ENCODE results near the gene PDAP1. TPM values are rescaled to one million over a fixed set of nuclear protein-coding genes. Genes with fewer than 3 reads are reported as not detected.

Gene PDAP1
- total and polyA plus RNA-seq, 2 of the 4 experiments (the other 2 are of a cell fraction), result 40.3 to 193 TPM

GRCh38 chr7:99357701-99358490 lies 50.5 kb downstream of the PDAP1 start:
- Histone ChIP-seq H4K8ac (ENCODE audit: low read depth in 2 of 2, low read length in 2 of 2) (no peak overlapping the region), H3K9ac (ENCODE audit: low read depth, low read length) (no peak overlapping the region), H3K4me2 (ENCODE audit: low read depth, low read length) (no peak overlapping the region), H2BK20ac (ENCODE audit: low read depth, low read length) (no peak overlapping the region), H3K4me3 (ENCODE audit: insufficient read depth, low read depth, low read length) (no peak overlapping the region), H3K4me1 (ENCODE audit: control insufficient read depth, insufficient read depth, low read length) (0 out of 2 replicates have a peak, but pooled peaks cover 2% of the 10 kb centered on the region), H3K14ac (replicated peaks; ENCODE audit: low read depth, low read length) (no peak overlapping the region), H3K79me1 (ENCODE audit: low read depth in 1 of 2, low read length in 2 of 2) (peaks cover 5 to 21% of the 10 kb centered on the region in 2 experiments), H3K27me3 (ENCODE audit: control insufficient read depth, insufficient read depth, low read length) (no peaks in the 10 kb centered on the region), H2BK120ac (ENCODE audit: low read depth, low read length) (no peak overlapping the region), H4K5ac (ENCODE audit: low read depth, low read length) (no peak overlapping the region), H2BK5ac (ENCODE audit: low read depth, low read length, poor library complexity, severe bottlenecking) (no peak overlapping the region), H2AK5ac (ENCODE audit: low read depth, low read length) (no peak overlapping the region), H3K9me3 (ENCODE audit: control insufficient read depth, insufficient read depth, low read length) (no peaks in the 10 kb centered on the region), H3K36me3 (ENCODE audit: control insufficient read depth, insufficient read depth, low read length) (peaks cover 46% of the 10 kb centered on the region), H4K91ac (ENCODE audit: insufficient read depth, low read depth, low read length) (no peak overlapping the region), H3K56ac (ENCODE audit: extremely low read depth, insufficient read depth, low read length) (no peak overlapping the region), H2AFZ (replicated peaks; ENCODE audit: low read length, poor library complexity) (peak overlapping the region; percentile 8), H3K18ac (ENCODE audit: low read depth, low read length) (no peak overlapping the region), H3K27ac (ENCODE audit: insufficient read depth, low read length) (no peak overlapping the region), H2BK15ac (ENCODE audit: low read depth, low read length) (no peak overlapping the region), H3K4ac (ENCODE audit: low read depth, low read length) (no peak overlapping the region), H3K23ac (ENCODE audit: low read depth, low read length) (no peak overlapping the region), H3K9me1 (ENCODE audit: insufficient read depth, low read length) (peaks cover 6% of the 10 kb centered on the region), H4K20me1 (ENCODE audit: insufficient read depth, low read length) (peaks cover 13% of the 10 kb centered on the region), H2AK9ac (replicated peaks; ENCODE audit: low read depth, low read length, poor library complexity) (peak overlapping the region; percentile 5)
- no TSS peak for BruUV-seq (replicated peaks)
- intact Hi-C loops (cut with micrococcal nuclease) (no loop called here), dilution Hi-C loops (cut with HindIII; ENCODE audit: low sequenced_read_pairs, unreplicated experiment) (no loop called here), in situ Hi-C loops (cut with MboI; ENCODE audit: low sequenced_read_pairs) (no loop called here)
- ATAC-seq (ENCODE audit: low read depth), result no peak
- CTCF ChIA-PET, result interaction anchor here (0.7 kb wide), 1 partner anchor 249 kb away, joined by 4 read pairs; no protein-coding TSS in a partner anchor
- TF ChIP-seq MAFK (IDR thresholded peaks at IDR 0.05; ENCODE audit: low read depth, low read length) (no peak), CEBPB (IDR thresholded peaks at IDR 0.05; ENCODE audit: low read depth, low read length) (no peak), SMC3 (IDR thresholded peaks at IDR 0.05; ENCODE audit: low read depth, low read length) (no peak), RCOR1 (IDR thresholded peaks at IDR 0.05; ENCODE audit: insufficient replicate concordance, low read length) (no peak), CTCF (conservative IDR thresholded peaks at IDR 0.05; ENCODE audit: low read depth, low read length) (no peak), BHLHE40 (IDR thresholded peaks at IDR 0.05; ENCODE audit: low read depth, low read length) (no peak), MAZ (IDR thresholded peaks at IDR 0.05; ENCODE audit: borderline replicate concordance, low read depth, low read length) (no peak), FOS (IDR thresholded peaks at IDR 0.05; ENCODE audit: low read depth, low read length) (no peak), NFE2L2 (IDR thresholded peaks at IDR 0.05; ENCODE audit: low read depth, low read length) (no peak), RAD21 (IDR thresholded peaks at IDR 0.05; ENCODE audit: low read length) (no peak), RFX5 (IDR thresholded peaks at IDR 0.05; ENCODE audit: low read depth, low read length) (no peak), MXI1 (IDR thresholded peaks at IDR 0.05; ENCODE audit: borderline replicate concordance, low read depth, low read length) (no peak)
- TF ChIP-seq, protein P1, sequence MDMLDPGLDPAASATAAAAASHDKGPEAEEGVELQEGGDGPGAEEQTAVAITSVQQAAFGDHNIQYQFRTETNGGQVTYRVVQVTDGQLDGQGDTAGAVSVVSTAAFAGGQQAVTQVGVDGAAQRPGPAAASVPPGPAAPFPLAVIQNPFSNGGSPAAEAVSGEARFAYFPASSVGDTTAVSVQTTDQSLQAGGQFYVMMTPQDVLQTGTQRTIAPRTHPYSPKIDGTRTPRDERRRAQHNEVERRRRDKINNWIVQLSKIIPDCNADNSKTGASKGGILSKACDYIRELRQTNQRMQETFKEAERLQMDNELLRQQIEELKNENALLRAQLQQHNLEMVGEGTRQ (IDR thresholded peaks at IDR 0.05; ENCODE audit: low read depth, low read length), result no peak
- TF ChIP-seq, protein P2, sequence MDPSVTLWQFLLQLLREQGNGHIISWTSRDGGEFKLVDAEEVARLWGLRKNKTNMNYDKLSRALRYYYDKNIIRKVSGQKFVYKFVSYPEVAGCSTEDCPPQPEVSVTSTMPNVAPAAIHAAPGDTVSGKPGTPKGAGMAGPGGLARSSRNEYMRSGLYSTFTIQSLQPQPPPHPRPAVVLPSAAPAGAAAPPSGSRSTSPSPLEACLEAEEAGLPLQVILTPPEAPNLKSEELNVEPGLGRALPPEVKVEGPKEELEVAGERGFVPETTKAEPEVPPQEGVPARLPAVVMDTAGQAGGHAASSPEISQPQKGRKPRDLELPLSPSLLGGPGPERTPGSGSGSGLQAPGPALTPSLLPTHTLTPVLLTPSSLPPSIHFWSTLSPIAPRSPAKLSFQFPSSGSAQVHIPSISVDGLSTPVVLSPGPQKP (IDR thresholded peaks at IDR 0.05; ENCODE audit: borderline replicate concordance, low read depth, low read length), result no peak
- DNase-seq, result no peak
- POLR2A ChIA-PET (ENCODE audit: unreplicated experiment), result interaction anchor here (0.5 kb wide), 1 partner anchor 21 kb away, joined by 3 read pairs; no protein-coding TSS in a partner anchor
- 100% methylated on average over 9 of the region's 16 CpGs; no CpG with 5 or more reads in 1 of the 2 experiments for whole genome bisulfite sequencing, 2 experiments (ENCODE audit: extremely low coverage in 2 of 2, insufficient read length in 1 of 2)

All from IMR-90 (cell line).